Tibial nerve (tissue), 4 donors: Measurements from ENCODE around the gene CCL8. TPM values are rescaled to one million over a fixed set of nuclear protein-coding genes. Genes with fewer than 3 reads are reported as not detected.
A peak's percentile ranks its signal among the peaks of the same experiment; 100 is the strongest.
"Not testable (repeated sequence)": the region's sequence is repeated elsewhere in the genome, so short reads cannot be mapped to it uniquely, and the experiment has no call there.

Experiments used
- DNase-seq, 2 donors: peaks; one replicate each; pipeline ENCODE4 v3.0.0-alpha.2; 2019; ENCODE audit warnings: low spot score in 2 of 2
- H3K27ac ChIP-seq, 4 donors: fragments of 200-600 bp; sonication (generic) in 3 of 4; one replicate each; pipeline ENCODE4 v1.5.1; 2017 to 2019; ENCODE audit warnings: mild to moderate bottlenecking in 1 of 4
- H3K27me3 ChIP-seq, 2 donors: fragments of 200-600 bp; sonication (generic) in 1 of 2; one replicate each; pipeline versions ENCODE4 v1.5.1 to v1.6.0; 2017 to 2019
- H3K36me3 ChIP-seq, 3 donors: fragments of 200-600 bp; sonication (generic); one replicate each; pipeline ENCODE4 v1.5.1; 2018 to 2019
- H3K4me1 ChIP-seq, 4 donors: fragments of 200-600 bp; sonication (generic) in 3 of 4; one replicate each; pipeline ENCODE4 v1.5.1; 2017 to 2019
- H3K4me3 ChIP-seq, 4 donors: fragments of 200-600 bp; sonication (generic) in 3 of 4; one replicate each; pipeline ENCODE4 v1.5.1; 2017 to 2019; ENCODE audit warnings: mild to moderate bottlenecking in 1 of 4, moderate library complexity in 1 of 4
- H3K9me3 ChIP-seq, 4 donors: fragments of 200-600 bp; sonication (generic) in 3 of 4; one replicate each; pipeline ENCODE4 v1.5.1; 2017 to 2019
- EP300 ChIP-seq, 2 donors: sonication (generic); formaldehyde crosslinking; IDR thresholded peaks; one replicate each; pipeline ENCODE4 v1.6.1; 2017; ENCODE audit warnings: antibody characterized with exemption in 2 of 2, mild to moderate bottlenecking in 1 of 2
- POLR2A ChIP-seq, 2 donors: fragments of 450-650 bp; IDR thresholded peaks; one replicate each; pipeline ENCODE4 v1.6.1; 2017; ENCODE audit warnings: antibody characterized with exemption in 2 of 2, mild to moderate bottlenecking in 2 of 2, moderate library complexity in 2 of 2
- WGBS, 2 donors: methylation state at CpG; one replicate each; pipeline ENCODE4 v1.1.5; 2018; 5-methylcytosine and 5-hydroxymethylcytosine counted together
- total RNA-seq, 4 donors: library from RNA; depleted of rRNA; stranded (reverse); fragments of >200 nt; gene quantifications; one replicate each; pipeline ENCODE4 v1.1.0, GENCODE V29; 2016
- TF ChIP-seq, protein P1 (sequence below), 5 experiments: fragments of 200-600 bp in 3 of 5; fragments of 450-650 bp in 2 of 5; sonication (generic) in 3 of 5; IDR thresholded peaks; one replicate each; pipeline ENCODE4 v1.5.1; 2016 to 2019; ENCODE audit warnings: antibody characterized with exemption in 5 of 5, mild to moderate bottlenecking in 3 of 5, moderate library complexity in 2 of 5

CCL8 gene
- total RNA-seq, 4 donors from 2014 or later = not detected

GRCh38 chr17:34312080-34312479 is 7.2 kb upstream of the CCL8 start:
- H3K9me3 ChIP-seq = no peaks in the 10 kb centered on the region
- peaks cover 0 to 56% (median 18%) of the 10 kb centered on the region in 4 donors for H3K4me1 ChIP-seq
- peak overlapping the region in 2 of 4 donors; percentile 31 to 41 for H3K27ac ChIP-seq
- H3K27me3 ChIP-seq = no peaks in the 10 kb centered on the region
- H3K4me3 ChIP-seq = no peak overlapping the region
- H3K36me3 ChIP-seq = no peaks in the 10 kb centered on the region
- TF ChIP-seq, protein P1, sequence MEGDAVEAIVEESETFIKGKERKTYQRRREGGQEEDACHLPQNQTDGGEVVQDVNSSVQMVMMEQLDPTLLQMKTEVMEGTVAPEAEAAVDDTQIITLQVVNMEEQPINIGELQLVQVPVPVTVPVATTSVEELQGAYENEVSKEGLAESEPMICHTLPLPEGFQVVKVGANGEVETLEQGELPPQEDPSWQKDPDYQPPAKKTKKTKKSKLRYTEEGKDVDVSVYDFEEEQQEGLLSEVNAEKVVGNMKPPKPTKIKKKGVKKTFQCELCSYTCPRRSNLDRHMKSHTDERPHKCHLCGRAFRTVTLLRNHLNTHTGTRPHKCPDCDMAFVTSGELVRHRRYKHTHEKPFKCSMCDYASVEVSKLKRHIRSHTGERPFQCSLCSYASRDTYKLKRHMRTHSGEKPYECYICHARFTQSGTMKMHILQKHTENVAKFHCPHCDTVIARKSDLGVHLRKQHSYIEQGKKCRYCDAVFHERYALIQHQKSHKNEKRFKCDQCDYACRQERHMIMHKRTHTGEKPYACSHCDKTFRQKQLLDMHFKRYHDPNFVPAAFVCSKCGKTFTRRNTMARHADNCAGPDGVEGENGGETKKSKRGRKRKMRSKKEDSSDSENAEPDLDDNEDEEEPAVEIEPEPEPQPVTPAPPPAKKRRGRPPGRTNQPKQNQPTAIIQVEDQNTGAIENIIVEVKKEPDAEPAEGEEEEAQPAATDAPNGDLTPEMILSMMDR (IDR thresholded peaks at IDR 0.05) = no peak
- TF ChIP-seq EP300 (IDR thresholded peaks at IDR 0.05) (peak; percentile 36 to 78), POLR2A (IDR thresholded peaks at IDR 0.05) (no peak)
- no peak for DNase-seq
- 34 to 47% methylated on average over 5 of the region's 5 CpGs for WGBS, 2 donors

DNA sequence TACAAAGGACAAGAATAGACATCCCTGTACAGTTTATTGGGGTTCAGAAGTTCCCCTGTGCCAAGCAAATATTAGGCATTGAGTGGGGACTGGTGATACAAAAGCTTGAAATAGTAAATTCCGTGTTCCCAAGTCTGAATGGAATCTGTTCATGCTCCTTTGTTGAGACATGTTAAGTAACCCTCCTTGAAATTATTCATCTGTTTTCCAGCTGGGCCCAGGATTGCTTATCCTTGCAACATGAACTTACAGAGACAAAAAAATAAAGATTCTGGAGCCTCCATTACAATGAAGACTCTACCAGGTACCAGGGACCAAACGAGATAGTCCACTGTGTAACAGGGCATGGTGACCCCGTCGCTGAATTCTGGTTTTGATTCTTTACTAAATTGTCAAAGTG is 6.1 kb upstream of the CCL8 start:
- no peak overlapping the region for H3K4me3 ChIP-seq
- peaks cover 0 to 45% (median 14%) of the 10 kb centered on the region in 4 donors for H3K4me1 ChIP-seq
- no peaks in the 10 kb centered on the region for H3K27me3 ChIP-seq
- peak overlapping the region in 2 of 4 donors; percentile 13 to 57 for H3K27ac ChIP-seq
- no peak for DNase-seq
- WGBS, 2 donors = 90% methylated on average over 4 of the region's 4 CpGs
- H3K36me3 ChIP-seq = no peaks in the 10 kb centered on the region
- no peaks in the 10 kb centered on the region for H3K9me3 ChIP-seq
- no peak for TF ChIP-seq POLR2A (IDR thresholded peaks at IDR 0.05)

DNA sequence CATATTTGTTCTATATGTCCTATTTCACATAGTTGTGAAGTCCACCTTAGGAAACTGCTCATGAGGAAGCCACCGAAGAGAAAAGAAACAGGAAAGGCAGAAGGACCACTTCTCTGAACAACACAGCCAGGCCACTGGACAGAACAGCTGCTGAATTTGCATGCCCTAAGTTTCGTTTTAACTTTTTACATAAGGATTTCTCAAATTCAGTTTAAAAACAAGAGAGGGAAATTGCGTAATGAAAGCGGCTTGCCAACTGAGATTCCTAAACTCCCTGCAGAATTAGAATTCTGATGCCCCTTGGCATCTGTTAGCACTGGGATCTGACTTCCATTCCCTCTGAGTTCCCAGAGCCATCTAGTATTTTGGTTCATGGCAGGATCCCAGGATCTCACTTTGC is 5.0 kb upstream of the CCL8 start:
- Histone ChIP-seq H3K27me3 (no peaks in the 10 kb centered on the region), H3K27ac (peak overlapping the region in 3 of 4 donors; percentile 17 to 63 (median 57)), H3K36me3 (no peaks in the 10 kb centered on the region), H3K4me3 (no peak overlapping the region), H3K9me3 (no peaks in the 10 kb centered on the region), H3K4me1 (peaks cover 0 to 49% (median 15%) of the 10 kb centered on the region in 4 donors)
- 19 to 30% methylated on average over 4 of the region's 4 CpGs for WGBS, 2 donors
- DNase-seq = peak; percentile 17 to 57
- TF ChIP-seq, protein P1 (IDR thresholded peaks at IDR 0.05) = no peak
- peak; percentile 41 to 90 for TF ChIP-seq EP300 (IDR thresholded peaks at IDR 0.05)

- Histone ChIP-seq H3K27ac (peak overlapping the region in 1 of 4 donors; percentile 63), H3K27me3 (no peaks in the 10 kb centered on the region), H3K36me3 (no peaks in the 10 kb centered on the region), H3K4me1 (peaks cover 0 to 40% (median 14%) of the 10 kb centered on the region in 4 donors), H3K9me3 (no peaks in the 10 kb centered on the region), H3K4me3 (no peak overlapping the region)
- WGBS, 2 donors = 87 to 89% methylated on average over 3 of the region's 3 CpGs
- no peak for DNase-seq
- TF ChIP-seq, protein P1 (IDR thresholded peaks at IDR 0.05) = no peak
These were observed 761 bp upstream of the CCL8 start for GRCh38 chr17:34318474-34318873.

DNA sequence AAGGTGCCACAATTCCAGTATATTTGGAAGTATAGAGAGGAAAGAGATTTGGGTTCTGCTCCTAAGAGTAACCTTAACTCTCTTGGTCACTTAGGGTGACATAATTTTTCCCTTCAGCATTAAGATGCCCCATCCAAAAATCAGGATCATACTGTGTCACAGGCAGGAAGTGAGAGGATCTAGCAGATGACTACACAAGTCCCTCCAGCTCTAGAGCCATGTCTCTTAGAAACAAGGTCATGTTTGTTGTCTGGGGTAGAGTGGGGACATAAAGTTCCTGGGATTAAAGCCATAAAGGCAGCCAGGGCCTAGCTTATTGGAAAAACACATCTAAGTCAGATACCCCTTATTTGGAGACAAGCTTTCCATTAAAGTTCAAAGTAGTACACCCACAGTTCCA is 2.7 kb downstream of the CCL8 start:
- no peak overlapping the region for H3K4me3 ChIP-seq
- H3K27ac ChIP-seq = peak overlapping the region in 1 of 4 donors; percentile 15
- no peak for DNase-seq
- peak in 1 of 2 donors; percentile 51 for TF ChIP-seq EP300 (IDR thresholded peaks at IDR 0.05)
- TF ChIP-seq POLR2A (IDR thresholded peaks at IDR 0.05) = no peak
- TF ChIP-seq, protein P1 (IDR thresholded peaks at IDR 0.05) = no peak
- peaks cover 0 to 18% (median 3%) of the 10 kb centered on the region in 4 donors for H3K4me1 ChIP-seq
- H3K36me3 ChIP-seq = no peaks in the 10 kb centered on the region
- H3K27me3 ChIP-seq = no peaks in the 10 kb centered on the region
- peaks cover 0 to 12% (median 4%) of the 10 kb centered on the region in 4 donors for H3K9me3 ChIP-seq

DNA sequence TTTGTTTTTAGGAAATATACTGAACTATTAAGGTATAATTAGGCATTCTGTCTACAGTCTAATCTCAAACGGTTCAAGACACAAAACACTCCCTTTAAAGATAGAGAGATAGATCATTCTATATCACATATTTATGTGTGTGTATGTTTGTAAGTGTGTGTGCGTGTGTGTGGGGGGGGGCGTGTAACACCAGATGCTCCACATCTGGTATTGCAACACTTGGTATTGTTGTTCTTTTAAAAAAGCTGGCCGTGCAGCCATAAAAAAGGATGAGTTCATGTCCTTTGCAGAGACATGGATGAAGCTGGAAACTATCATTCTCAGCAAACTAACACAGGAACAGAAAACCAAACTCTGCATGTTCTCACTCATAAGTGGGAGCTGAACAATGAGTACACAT is 8.3 kb downstream of the CCL8 start:
- DNase-seq = peak in 1 of 2 donors; percentile 50

More for the DNA sequence above, 8.3 kb downstream of the CCL8 start:
- 39 to 56% methylated on average over 4 of the region's 4 CpGs for WGBS, 2 donors
- peaks cover 0 to 12% (median 4%) of the 10 kb centered on the region in 4 donors for H3K9me3 ChIP-seq
- H3K4me1 ChIP-seq, H3K36me3 ChIP-seq, H3K27me3 ChIP-seq, H3K27ac ChIP-seq, H3K4me3 ChIP-seq: not testable (repeated sequence)
- peak in 1 of 2 donors; percentile 77 for TF ChIP-seq EP300 (IDR thresholded peaks at IDR 0.05)
